Stimulated activated naive CD8-positive, alpha-beta T cell treated with anti-CD3 and anti-CD28 coated beads, Interleukin-15, amount 100 ng/mL, for 72 hours (primary cell): ENCODE measurements around the gene ENOX1.

Experiments
- ATAC-seq: fragments of 150-1000 bp; cut with Tn5 transposase; 2 replicates; pipeline ENCODE4 v1.10.0; 2021; ENCODE audit warnings: mild to moderate bottlenecking, moderate library complexity
- DNase-seq, 2 donors: peaks; one replicate each; pipeline ENCODE4 v3.0.0; 2021 to 2022
- H3K27ac Mint-ChIP-seq, 2 donors: one replicate each; pipeline ENCODE4 v1.8.0; 2022; ENCODE audit warnings: mild to moderate bottlenecking in 2 of 2, mixed read lengths in 2 of 2, moderate library complexity in 2 of 2
- H3K27me3 Mint-ChIP-seq: one replicate; pipeline ENCODE4 v1.8.0; 2022; ENCODE audit warnings: mixed read lengths
- H3K4me1 Mint-ChIP-seq: one replicate; pipeline ENCODE4 v1.8.0; 2022; ENCODE audit warnings: mild to moderate bottlenecking, mixed read lengths
- H3K4me3 Mint-ChIP-seq, 2 donors: one replicate each; pipeline ENCODE4 v1.8.0; 2022; ENCODE audit warnings: mild to moderate bottlenecking in 2 of 2, mixed read lengths in 2 of 2, moderate library complexity in 1 of 2
- H3K9me3 Mint-ChIP-seq, 2 donors: one replicate each; pipeline ENCODE4 v1.8.0; 2022; ENCODE audit warnings: mixed read lengths in 2 of 2

ENOX1 gene

DNA sequence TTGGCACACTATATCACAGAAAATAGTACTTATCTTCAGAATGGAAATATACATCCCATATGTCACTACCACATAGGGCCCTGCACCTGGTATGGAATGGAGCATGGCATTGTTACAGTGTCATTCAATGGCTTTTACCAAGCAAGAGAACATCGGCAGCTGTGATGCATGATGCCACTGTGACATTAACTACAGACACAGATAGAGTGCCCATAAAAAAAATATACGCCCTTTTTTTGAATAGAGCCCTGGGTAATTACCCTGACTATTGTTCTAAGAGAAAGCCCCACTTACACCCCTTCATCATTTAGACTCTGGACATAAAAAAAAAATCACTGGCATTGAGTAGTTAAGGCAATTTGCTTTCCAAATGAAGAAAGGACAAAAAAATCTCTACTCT is 443.1 kb downstream of the ENOX1 start:
- Mint-ChIP-seq H3K27ac (no peak overlapping the region), H3K27me3 (peaks cover 38% of the 10 kb centered on the region), H3K4me1 (no peaks in the 10 kb centered on the region), H3K4me3 (no peak overlapping the region), H3K9me3 (no peaks in the 10 kb centered on the region)
- DNase-seq = no peak
- no peak for ATAC-seq

DNA sequence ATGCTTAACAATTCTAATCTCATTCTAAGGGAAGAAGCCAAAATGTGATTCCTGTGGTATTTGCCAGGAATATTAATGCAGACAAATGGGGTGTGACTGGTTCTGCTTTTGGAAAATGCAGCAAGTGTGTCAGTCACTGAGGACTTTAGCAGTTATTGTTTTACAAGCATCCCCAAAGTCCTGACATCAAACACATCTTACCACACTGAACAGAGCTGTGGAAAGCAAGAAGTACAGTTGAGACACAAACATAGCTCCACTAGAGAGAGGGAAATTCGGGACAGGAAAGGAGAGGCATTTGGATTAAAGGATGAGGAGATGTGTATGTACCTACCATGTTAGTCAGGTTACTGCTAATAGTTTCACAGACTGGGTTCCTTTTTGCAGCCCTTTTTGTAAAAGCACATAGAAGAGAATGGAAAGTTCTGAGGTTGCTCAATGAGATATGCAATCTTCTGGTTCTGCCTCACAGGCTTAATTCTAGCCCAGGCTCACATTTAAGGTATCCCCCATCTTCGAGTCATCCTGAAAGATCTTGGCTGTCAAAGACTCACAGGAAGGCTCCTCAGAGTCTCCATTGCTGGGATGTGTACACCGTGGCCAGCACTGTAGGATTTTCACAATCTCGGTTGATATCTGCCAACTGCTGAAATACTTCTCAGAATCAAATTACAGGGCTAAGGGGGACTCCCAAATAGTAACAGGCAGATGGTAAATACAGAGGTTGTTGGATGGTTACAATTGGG is 446.8 kb downstream of the ENOX1 start:
- Mint-ChIP-seq H3K27ac (no peak overlapping the region), H3K27me3 (peaks cover 22% of the 10 kb centered on the region), H3K4me3 (no peak overlapping the region), H3K4me1 (no peaks in the 10 kb centered on the region), H3K9me3 (no peaks in the 10 kb centered on the region)
- ATAC-seq (no peak), DNase-seq (no peak)

GRCh38 chr13:43339145-43339804 is 447.5 kb downstream of the ENOX1 start:
- no peak for ATAC-seq
- H3K9me3 Mint-ChIP-seq = no peaks in the 10 kb centered on the region
- H3K4me1 Mint-ChIP-seq = no peaks in the 10 kb centered on the region
- H3K4me3 Mint-ChIP-seq = no peak overlapping the region
- H3K27ac Mint-ChIP-seq = no peak overlapping the region
- DNase-seq = no peak
- peaks cover 16% of the 10 kb centered on the region for H3K27me3 Mint-ChIP-seq

DNA sequence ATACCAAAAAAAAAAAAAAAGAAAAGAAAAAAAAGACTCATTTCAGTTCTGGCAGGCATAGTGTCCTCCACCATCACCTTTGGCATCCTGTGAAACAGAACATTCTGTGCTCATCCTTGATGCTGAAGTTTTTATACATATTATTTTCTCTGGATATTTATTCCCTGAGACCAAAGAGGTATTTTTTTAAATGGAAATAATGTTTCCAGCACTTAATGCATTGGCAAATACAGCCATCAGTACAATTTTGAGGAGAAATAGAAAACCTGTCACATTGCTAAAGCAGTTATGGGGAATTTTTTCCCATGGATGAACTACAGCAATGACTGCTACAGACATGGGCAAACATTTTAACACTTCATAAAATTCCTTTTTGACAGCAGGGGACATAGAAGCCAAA is 451.0 kb downstream of the ENOX1 start:
- no peaks in the 10 kb centered on the region for H3K9me3 Mint-ChIP-seq
- ATAC-seq (no peak), DNase-seq (no peak)
- H3K4me1 Mint-ChIP-seq = no peaks in the 10 kb centered on the region
- no peak overlapping the region for H3K27ac Mint-ChIP-seq
- H3K27me3 Mint-ChIP-seq = peaks cover 16% of the 10 kb centered on the region
- no peak overlapping the region for H3K4me3 Mint-ChIP-seq

DNA sequence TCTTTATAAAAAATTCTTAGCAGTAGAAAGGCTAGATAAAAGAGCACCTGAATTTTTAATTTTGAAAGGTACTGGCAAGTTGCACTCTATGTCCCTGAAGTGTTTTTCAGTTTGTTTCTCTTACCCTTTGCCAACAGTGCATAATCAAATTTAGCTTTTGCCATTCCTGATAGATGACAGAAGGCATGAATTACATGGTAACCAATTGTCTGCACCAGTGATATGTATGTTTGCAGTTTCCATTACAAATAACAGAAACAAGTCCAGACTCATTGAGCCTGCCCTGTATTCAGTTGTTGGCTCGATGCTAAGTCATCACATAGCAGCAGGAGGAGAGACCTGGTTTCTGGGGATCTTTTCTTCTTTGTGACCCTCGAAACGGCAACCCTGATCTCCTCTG is 453.6 kb downstream of the ENOX1 start:
- no peak overlapping the region for H3K27ac Mint-ChIP-seq
- DNase-seq = no peak
- H3K4me1 Mint-ChIP-seq = no peaks in the 10 kb centered on the region
- ATAC-seq = no peak
- peaks cover 6% of the 10 kb centered on the region for H3K27me3 Mint-ChIP-seq
- H3K4me3 Mint-ChIP-seq = no peak overlapping the region
- H3K9me3 Mint-ChIP-seq = no peaks in the 10 kb centered on the region

GRCh38 chr13:43331672-43332071 is 455.1 kb downstream of the ENOX1 start:
- ATAC-seq (no peak), DNase-seq (no peak)
- Mint-ChIP-seq H3K4me1 (no peaks in the 10 kb centered on the region), H3K27me3 (no peaks in the 10 kb centered on the region), H3K27ac (no peak overlapping the region), H3K4me3 (no peak overlapping the region), H3K9me3 (no peaks in the 10 kb centered on the region)

DNA sequence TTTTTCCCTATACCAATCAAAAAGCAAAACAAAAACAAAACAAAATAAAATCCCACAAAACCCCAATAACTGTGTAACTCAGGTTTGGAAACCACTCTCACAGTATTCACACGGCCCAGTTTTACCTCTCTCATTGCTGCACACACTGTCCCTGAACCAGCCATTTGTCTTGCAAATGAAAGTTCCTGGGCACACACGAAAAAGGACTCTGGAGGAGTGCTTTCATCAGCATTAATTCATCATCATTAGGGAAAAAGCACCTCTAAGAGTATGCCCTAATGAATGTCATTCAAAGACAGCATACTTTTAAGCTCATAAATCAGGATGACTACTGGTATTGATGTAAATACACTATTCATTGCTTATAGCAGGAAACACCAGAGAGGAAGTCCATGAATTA is 457.1 kb downstream of the ENOX1 start:
- no peak overlapping the region for H3K4me3 Mint-ChIP-seq
- DNase-seq (no peak), ATAC-seq (no peak)
- H3K4me1 Mint-ChIP-seq = no peaks in the 10 kb centered on the region
- no peaks in the 10 kb centered on the region for H3K9me3 Mint-ChIP-seq
- H3K27me3 Mint-ChIP-seq = no peaks in the 10 kb centered on the region
- H3K27ac Mint-ChIP-seq = no peak overlapping the region

DNA sequence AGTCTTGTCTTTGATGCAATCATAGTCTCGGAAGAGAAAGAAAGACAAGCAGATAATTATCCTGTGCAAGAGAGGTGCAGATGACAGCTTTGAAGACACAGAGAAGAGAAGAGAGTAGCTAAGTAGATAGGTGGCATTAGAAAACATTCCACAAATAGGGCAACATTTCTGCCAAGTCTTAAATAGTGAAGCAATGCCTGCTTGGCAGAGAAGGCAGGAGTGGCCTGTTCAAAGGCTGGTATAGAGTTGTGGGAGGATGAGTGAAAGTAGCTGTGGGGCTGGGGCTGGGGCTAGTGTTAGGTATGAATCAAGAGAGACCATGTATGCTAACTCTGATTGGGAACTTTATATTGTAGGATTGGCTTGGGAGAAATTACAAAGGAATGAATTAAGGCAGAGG is 457.9 kb downstream of the ENOX1 start:
- Mint-ChIP-seq H3K4me3 (no peak overlapping the region), H3K27ac (no peak overlapping the region), H3K4me1 (no peaks in the 10 kb centered on the region), H3K9me3 (no peaks in the 10 kb centered on the region), H3K27me3 (no peaks in the 10 kb centered on the region)
- DNase-seq (no peak), ATAC-seq (no peak)

DNA sequence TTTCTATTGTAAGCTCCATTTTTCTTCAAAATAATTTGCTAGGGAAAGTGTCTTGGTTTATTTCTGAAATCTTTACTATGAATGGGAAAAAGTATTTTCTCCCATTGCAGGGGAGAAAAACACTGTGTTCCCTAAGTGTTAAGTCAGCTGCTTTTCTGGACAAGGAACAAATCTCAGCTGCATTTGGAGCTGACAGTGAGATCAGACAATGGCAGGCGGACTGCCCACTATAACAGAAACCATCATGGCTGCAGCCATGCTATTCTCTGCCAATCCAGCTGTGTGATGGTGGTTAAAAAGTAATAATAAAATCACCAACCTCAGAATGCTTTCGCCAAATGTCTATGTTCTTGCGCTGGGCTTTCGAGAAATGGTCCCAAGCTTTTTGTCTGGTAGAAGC is 460.7 kb downstream of the ENOX1 start:
- no peaks in the 10 kb centered on the region for H3K4me1 Mint-ChIP-seq
- H3K9me3 Mint-ChIP-seq = no peaks in the 10 kb centered on the region

GRCh38 chr13:43325636-43326035 is 461.1 kb downstream of the ENOX1 start:
- no peaks in the 10 kb centered on the region for H3K4me1 Mint-ChIP-seq
- no peak for ATAC-seq

More for the DNA sequence above, 460.7 kb downstream of the ENOX1 start:
- Mint-ChIP-seq H3K27me3 (no peaks in the 10 kb centered on the region), H3K27ac (no peak overlapping the region), H3K4me3 (no peak overlapping the region)
- DNase-seq = no peak
- no peak for ATAC-seq

GRCh38 chr13:43324129-43324528 is 462.6 kb downstream of the ENOX1 start:
- no peak overlapping the region for H3K4me3 Mint-ChIP-seq
- no peaks in the 10 kb centered on the region for H3K27me3 Mint-ChIP-seq
- ATAC-seq = no peak

More at GRCh38 chr13:43325636-43326035, 461.1 kb downstream of the ENOX1 start:
- H3K9me3 Mint-ChIP-seq = no peaks in the 10 kb centered on the region
- no peak for DNase-seq
- no peak overlapping the region for H3K4me3 Mint-ChIP-seq
- no peaks in the 10 kb centered on the region for H3K27me3 Mint-ChIP-seq
- H3K27ac Mint-ChIP-seq = no peak overlapping the region

GRCh38 chr13:43319617-43320444 is 466.9 kb downstream of the ENOX1 start:
- DNase-seq (no peak), ATAC-seq (no peak)
- H3K27me3 Mint-ChIP-seq = peaks cover 6% of the 10 kb centered on the region
- no peaks in the 10 kb centered on the region for H3K9me3 Mint-ChIP-seq
- H3K4me3 Mint-ChIP-seq = no peak overlapping the region
- H3K27ac Mint-ChIP-seq = no peak overlapping the region
- H3K4me1 Mint-ChIP-seq = peaks cover 5% of the 10 kb centered on the region

More at GRCh38 chr13:43324129-43324528, 462.6 kb downstream of the ENOX1 start:
- H3K9me3 Mint-ChIP-seq = no peaks in the 10 kb centered on the region
- DNase-seq = no peak
- no peaks in the 10 kb centered on the region for H3K4me1 Mint-ChIP-seq
- no peak overlapping the region for H3K27ac Mint-ChIP-seq

GRCh38 chr13:43316946-43317353 is 469.8 kb downstream of the ENOX1 start:
- Mint-ChIP-seq H3K4me3 (no peak overlapping the region), H3K27me3 (peaks cover 6% of the 10 kb centered on the region), H3K9me3 (no peaks in the 10 kb centered on the region), H3K27ac (peak overlapping the region in 1 of 2 donors; percentile 19), H3K4me1 (peaks cover 5% of the 10 kb centered on the region)
- ATAC-seq (no peak), DNase-seq (no peak)

DNA sequence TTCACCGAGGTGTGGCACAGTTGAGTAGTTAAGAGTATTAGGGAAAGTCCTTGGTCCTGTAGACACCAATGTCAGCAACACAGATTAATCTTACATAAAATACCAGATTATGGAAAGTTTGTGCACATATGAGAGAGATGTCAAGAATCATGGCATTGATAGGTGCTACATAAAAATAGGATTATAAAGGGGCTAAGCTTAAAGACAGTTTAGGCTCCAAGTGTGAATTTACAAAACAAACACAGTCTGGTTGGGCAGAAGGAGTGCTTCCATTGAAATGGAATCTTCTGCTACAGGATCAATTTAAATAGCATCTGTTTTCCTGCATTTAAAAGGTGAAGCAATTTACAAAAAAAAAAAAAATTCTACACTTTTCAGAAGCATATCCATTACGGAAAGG is 470.5 kb downstream of the ENOX1 start:
- H3K4me1 Mint-ChIP-seq = peaks cover 5% of the 10 kb centered on the region
- H3K4me3 Mint-ChIP-seq = no peak overlapping the region
- DNase-seq = no peak
- H3K9me3 Mint-ChIP-seq = no peaks in the 10 kb centered on the region
- no peak for ATAC-seq
- peaks cover 6% of the 10 kb centered on the region for H3K27me3 Mint-ChIP-seq
- H3K27ac Mint-ChIP-seq = peak overlapping the region in 1 of 2 donors; percentile 61

- ATAC-seq (no peak), DNase-seq (no peak)
Observed at GRCh38 chr13:43315522-43315921, 471.2 kb downstream of the ENOX1 start.

GRCh38 chr13:43309311-43309710 is 477.5 kb downstream of the ENOX1 start:
- H3K9me3 Mint-ChIP-seq = no peaks in the 10 kb centered on the region
- H3K27me3 Mint-ChIP-seq = peaks cover 9% of the 10 kb centered on the region
- ATAC-seq (no peak), DNase-seq (no peak)
- H3K4me1 Mint-ChIP-seq = no peaks in the 10 kb centered on the region
- H3K27ac Mint-ChIP-seq = no peak overlapping the region
- no peak overlapping the region for H3K4me3 Mint-ChIP-seq

More at GRCh38 chr13:43315522-43315921, 471.2 kb downstream of the ENOX1 start:
- Mint-ChIP-seq H3K27ac (no peak overlapping the region), H3K4me1 (peaks cover 5% of the 10 kb centered on the region), H3K9me3 (no peaks in the 10 kb centered on the region), H3K4me3 (no peak overlapping the region), H3K27me3 (peaks cover 6% of the 10 kb centered on the region)
